ENCODE data around the gene GPRASP1. TPM values are rescaled to one million over a fixed set of nuclear protein-coding genes. Genes with fewer than 3 reads are reported as not detected.

The GPRASP1 gene
- total RNA-seq, 1 donor from 2014 or later: 0.55 TPM

Other genes with a start within 250 kb of the GPRASP1 start
- not detected in 2 replicates for gene NXF2B, start 211.5 kb upstream of the GPRASP1 start, total RNA-seq
- not detected in 2 replicates for gene TCP11X2, start 179.7 kb upstream of the GPRASP1 start, total RNA-seq
- gene TMSB15A, start 134.7 kb upstream of the GPRASP1 start, total RNA-seq: 0.37 and 0.39 TPM in 2 replicates
- gene ARMCX5, start 52.0 kb upstream of the GPRASP1 start, total RNA-seq: 7.1 and 7.7 TPM in 2 replicates
- 0.23 and 0.32 TPM in 2 replicates for gene GPRASP2, start 61.0 kb downstream of the GPRASP1 start, total RNA-seq
- gene GPRASP3, start 69.3 kb downstream of the GPRASP1 start, total RNA-seq: 0.71 and 1.4 TPM in 2 replicates